PC-9 (cell line): ENCODE data around the gene NDUFA12.

Source experiments
- EZH2 ChIP-seq: fragments of 200-600 bp; sonication (generic); IDR thresholded peaks from 2 replicates; pipeline ENCODE4 v1.8.0; 2017; ENCODE audit warnings: antibody characterized with exemption, low read depth
- TF ChIP-seq, protein P1 (sequence below): fragments of 200-600 bp; sonication (generic); conservative IDR thresholded peaks from 2 replicates; pipeline ENCODE4 v1.6.1; 2017; ENCODE audit warnings: mixed run types, antibody characterized with exemption, mild to moderate bottlenecking, moderate library complexity

DNA sequence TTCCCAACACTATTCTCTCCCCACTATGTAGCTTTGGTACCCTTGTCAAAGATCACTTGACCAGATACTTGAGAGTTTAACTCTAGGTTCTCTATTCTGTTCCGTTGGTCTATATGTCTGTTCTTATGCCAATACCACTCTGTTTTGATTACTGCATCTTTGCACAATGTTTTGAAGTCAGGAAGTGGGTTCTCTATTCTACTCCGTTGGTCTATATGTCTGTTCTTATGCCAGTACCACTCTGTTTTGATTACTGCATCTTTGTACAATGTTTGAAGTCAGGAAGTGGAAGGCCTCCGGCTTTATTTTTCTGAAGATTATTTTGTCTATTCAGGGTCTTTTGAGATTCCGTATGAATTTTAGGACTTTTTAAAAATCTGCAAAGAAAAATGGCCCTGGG lies 2.7 kb upstream of the NDUFA12 start:
- TF ChIP-seq, protein P1, sequence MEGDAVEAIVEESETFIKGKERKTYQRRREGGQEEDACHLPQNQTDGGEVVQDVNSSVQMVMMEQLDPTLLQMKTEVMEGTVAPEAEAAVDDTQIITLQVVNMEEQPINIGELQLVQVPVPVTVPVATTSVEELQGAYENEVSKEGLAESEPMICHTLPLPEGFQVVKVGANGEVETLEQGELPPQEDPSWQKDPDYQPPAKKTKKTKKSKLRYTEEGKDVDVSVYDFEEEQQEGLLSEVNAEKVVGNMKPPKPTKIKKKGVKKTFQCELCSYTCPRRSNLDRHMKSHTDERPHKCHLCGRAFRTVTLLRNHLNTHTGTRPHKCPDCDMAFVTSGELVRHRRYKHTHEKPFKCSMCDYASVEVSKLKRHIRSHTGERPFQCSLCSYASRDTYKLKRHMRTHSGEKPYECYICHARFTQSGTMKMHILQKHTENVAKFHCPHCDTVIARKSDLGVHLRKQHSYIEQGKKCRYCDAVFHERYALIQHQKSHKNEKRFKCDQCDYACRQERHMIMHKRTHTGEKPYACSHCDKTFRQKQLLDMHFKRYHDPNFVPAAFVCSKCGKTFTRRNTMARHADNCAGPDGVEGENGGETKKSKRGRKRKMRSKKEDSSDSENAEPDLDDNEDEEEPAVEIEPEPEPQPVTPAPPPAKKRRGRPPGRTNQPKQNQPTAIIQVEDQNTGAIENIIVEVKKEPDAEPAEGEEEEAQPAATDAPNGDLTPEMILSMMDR, result no peak
- no peak for TF ChIP-seq EZH2
